Caco-2 (cell line): Measurements from ENCODE around the gene MFSD6L. TPM values are rescaled to one million over a fixed set of nuclear protein-coding genes. Genes with fewer than 3 reads are reported as not detected.

Source experiments
- BruUV-seq: library from RNA; stranded (reverse); fragments of 400-500 nt; replicated peaks from 2 replicates; lab custom pipeline; 2021; lab: Mats Ljungman, UMichigan
- CTCF ChIA-PET: fragments of 300-600 bp; sonication (Branson Sonifier 250); formaldehyde crosslinking; loops from one replicate; lab custom pipeline; 2022; ENCODE audit warnings: antibody characterized with exemption; lab: Charles Lee
- POLR2A ChIA-PET: fragments of 300-600 bp; sonication (Branson Sonifier 250); formaldehyde crosslinking; loops from one replicate; lab custom pipeline; 2022; ENCODE audit warnings: antibody characterized with exemption; lab: Charles Lee
- DNase-seq, 2 experiments: peaks; one replicate each; pipeline versions ENCODE4 v3.0.0 to v3.0.0-alpha.2; 2020 to 2022
- H3K27me3 ChIP-seq: replicated peaks from 2 replicates; pipeline ENCODE4 v1.6.0; 2011; ENCODE audit warnings: low read length; ENCODE audit not compliant: control insufficient read depth, insufficient read depth
- H3K36me3 ChIP-seq: 2 replicates; pipeline ENCODE4 v1.5.1; 2011; ENCODE audit warnings: low read length; ENCODE audit not compliant: control insufficient read depth, insufficient read depth
- H3K4me1 ChIP-seq: fragments of 250-450 bp; sonication (Bioruptor Pico); 2 replicates; pipeline ENCODE4 v1.5.1; 2020; ENCODE audit warnings: mild to moderate bottlenecking
- H3K4me3 ChIP-seq: 2 replicates; pipeline ENCODE4 v1.5.1; 2011; ENCODE audit warnings: low read depth, mild to moderate bottlenecking, control low read depth, low read length
- H3K9me3 ChIP-seq: fragments of 250-450 bp; sonication (Bioruptor Pico); 2 replicates; pipeline ENCODE4 v1.5.1; 2020; ENCODE audit warnings: mild to moderate bottlenecking, moderate library complexity
- H3K27ac Mint-ChIP-seq: one replicate; pipeline ENCODE4 v1.8.0; 2022; ENCODE audit warnings: mixed read lengths; ENCODE audit not compliant: unreplicated experiment
- H3K27me3 Mint-ChIP-seq: one replicate; pipeline ENCODE4 v1.8.0; 2022; ENCODE audit warnings: mixed read lengths; ENCODE audit not compliant: insufficient read depth, unreplicated experiment
- H3K36me3 Mint-ChIP-seq: one replicate; pipeline ENCODE4 v1.8.0; 2022; ENCODE audit warnings: mild to moderate bottlenecking, mixed read lengths; ENCODE audit not compliant: insufficient read depth, unreplicated experiment
- H3K4me1 Mint-ChIP-seq: one replicate; pipeline ENCODE4 v1.8.0; 2022; ENCODE audit warnings: low read depth, mixed read lengths; ENCODE audit not compliant: unreplicated experiment
- H3K4me3 Mint-ChIP-seq: one replicate; pipeline ENCODE4 v1.8.0; 2022; ENCODE audit warnings: mild to moderate bottlenecking, moderate library complexity, mixed read lengths; ENCODE audit not compliant: unreplicated experiment
- H3K9me3 Mint-ChIP-seq: one replicate; pipeline ENCODE4 v1.8.0; 2022; ENCODE audit warnings: mixed read lengths; ENCODE audit not compliant: unreplicated experiment
- CTCF ChIP-seq, 2 experiments: fragments of 200-600 bp in 1 of 2; IDR thresholded peaks; 1 replicate in 1 of 2; 2 replicates in 1 of 2; pipeline versions ENCODE4 v1.5.1 to v1.8.0; 2011 to 2022; ENCODE audit warnings: antibody characterized with exemption in 1 of 2, control low read depth in 1 of 2, inconsistent platforms in 1 of 2, low read depth in 1 of 2, low read length in 1 of 2, mild to moderate bottlenecking in 1 of 2, moderate library complexity in 1 of 2; ENCODE audit not compliant: insufficient read depth in 1 of 2, severe bottlenecking in 1 of 2, unreplicated experiment in 1 of 2
- intact Hi-C: fragments of 100-400 bp; cut with micrococcal nuclease; formaldehyde crosslinking; loops from one replicate; pipeline ENCODE4 v1.10.0; 2022; ENCODE audit not compliant: unreplicated experiment
- total RNA-seq: library from RNA; stranded (reverse); gene quantifications from 2 replicates; pipeline ENCODE4 v1.2.3, GENCODE V29; 2022

The MFSD6L gene
- total RNA-seq, 1 experiment from 2014 or later, result not detected

- no peak for TF ChIP-seq CTCF (IDR thresholded peaks at IDR 0.05; ENCODE audit: insufficient read depth in 1 of 2, low read depth in 1 of 2, low read length in 1 of 2, severe bottlenecking in 1 of 2, unreplicated experiment in 1 of 2)
- ChIA-PET CTCF (interaction anchor here (0.6 kb wide), 1 partner anchor 12 kb away, joined by 3 read pairs; no protein-coding TSS in a partner anchor), POLR2A (no interaction called here)
- no peaks in the 10 kb centered on the region for H3K36me3 Mint-ChIP-seq
- no peak overlapping the region for H3K4me3 Mint-ChIP-seq
- H3K4me1 Mint-ChIP-seq, result no peaks in the 10 kb centered on the region
- H3K4me1 ChIP-seq, result no peaks in the 10 kb centered on the region
- no peak overlapping the region for H3K27ac Mint-ChIP-seq
- intact Hi-C loops, result no loop called here
- no peaks in the 10 kb centered on the region for H3K27me3 Mint-ChIP-seq
- no peaks in the 10 kb centered on the region for H3K9me3 ChIP-seq
- DNase-seq, result no peak
- H3K36me3 ChIP-seq, result no peaks in the 10 kb centered on the region
- no peaks in the 10 kb centered on the region for H3K27me3 ChIP-seq
- no peaks in the 10 kb centered on the region for H3K9me3 Mint-ChIP-seq
- H3K4me3 ChIP-seq, result no peak overlapping the region
- BruUV-seq, result no TSS peak
Observed at GRCh38 chr17:8836821-8837562, 37.8 kb upstream of the MFSD6L start.

GRCh38 chr17:8835631-8836364 lies 36.6 kb upstream of the MFSD6L start:
- POLR2A ChIA-PET, result no interaction called here
- H3K4me1 Mint-ChIP-seq, result no peaks in the 10 kb centered on the region
- H3K36me3 ChIP-seq, result no peaks in the 10 kb centered on the region
- H3K4me3 ChIP-seq, result no peak overlapping the region
- TF ChIP-seq CTCF (IDR thresholded peaks at IDR 0.05; ENCODE audit: insufficient read depth in 1 of 2, low read depth in 1 of 2, low read length in 1 of 2, severe bottlenecking in 1 of 2, unreplicated experiment in 1 of 2), result no peak
- no peak for DNase-seq
- no peaks in the 10 kb centered on the region for H3K27me3 Mint-ChIP-seq
- CTCF ChIA-PET, result no interaction called here
- H3K36me3 Mint-ChIP-seq, result no peaks in the 10 kb centered on the region
- no TSS peak for BruUV-seq
- no peaks in the 10 kb centered on the region for H3K9me3 ChIP-seq
- H3K27me3 ChIP-seq, result no peaks in the 10 kb centered on the region
- no peaks in the 10 kb centered on the region for H3K9me3 Mint-ChIP-seq
- H3K4me3 Mint-ChIP-seq, result no peak overlapping the region
- H3K27ac Mint-ChIP-seq, result no peak overlapping the region
- intact Hi-C loops, result no loop called here
- no peaks in the 10 kb centered on the region for H3K4me1 ChIP-seq

GRCh38 chr17:8835106-8835505 lies 35.9 kb upstream of the MFSD6L start:
- POLR2A ChIA-PET, result no interaction called here
- no peak overlapping the region for H3K4me3 ChIP-seq
- Mint-ChIP-seq H3K27me3 (no peaks in the 10 kb centered on the region), H3K4me1 (no peaks in the 10 kb centered on the region), H3K9me3 (no peaks in the 10 kb centered on the region), H3K4me3 (no peak overlapping the region), H3K27ac (no peak overlapping the region), H3K36me3 (no peaks in the 10 kb centered on the region)
- no peaks in the 10 kb centered on the region for H3K36me3 ChIP-seq
- CTCF ChIA-PET, result no interaction called here
- H3K4me1 ChIP-seq, result no peaks in the 10 kb centered on the region
- DNase-seq, result no peak
- no peak for TF ChIP-seq CTCF (IDR thresholded peaks at IDR 0.05; ENCODE audit: insufficient read depth in 1 of 2, low read depth in 1 of 2, low read length in 1 of 2, severe bottlenecking in 1 of 2, unreplicated experiment in 1 of 2)
- H3K27me3 ChIP-seq, result no peaks in the 10 kb centered on the region
- no TSS peak for BruUV-seq
- H3K9me3 ChIP-seq, result no peaks in the 10 kb centered on the region
- intact Hi-C loops, result no loop called here
